ENCODE measurements around the gene PAPSS1. TPM values are rescaled to one million over a fixed set of nuclear protein-coding genes. Genes with fewer than 3 reads are reported as not detected.
A peak's percentile ranks its signal among the peaks of the same experiment; 100 is the strongest.

PAPSS1 gene
- total RNA-seq = 35.0 and 36.0 TPM in 2 replicates

- peaks cover 10% of the 10 kb centered on the region for H3K36me3 Mint-ChIP-seq (ENCODE audit: low read depth)
- H3K27ac Mint-ChIP-seq = peak within 1 kb of the TSS; percentile 90
- DNase-seq (ENCODE audit: low spot score) = peak; percentile 93
- H3K9me3 Mint-ChIP-seq = no peaks in the 10 kb centered on the region
- H3K4me1 Mint-ChIP-seq (ENCODE audit: low read depth) = peaks cover 33% of the 10 kb centered on the region
- no peaks in the 10 kb centered on the region for H3K27me3 Mint-ChIP-seq (ENCODE audit: insufficient read depth)
- intact Hi-C loops (cut with micrococcal nuclease) = loop anchor here (1.0 to 5.0 kb wide), 11 partner anchors 10 to 1841 kb away; partner anchors contain the start of genes AIMP1, CYP2U1, HADH and LEF1
- peak within 1 kb of the TSS; percentile 94 for H3K4me3 Mint-ChIP-seq
Observed at GRCh38 chr4:107719922-107720722, at the start of gene PAPSS1. Gene PAPSS1, minus strand, starts transcription at chr4:107720234. Its CDS starts 55 bp downstream, at chr4:107720179.

GRCh38 chr4:107760281-107760947, 40.4 kb upstream of the PAPSS1 start:
- Mint-ChIP-seq H3K9me3 (no peaks in the 10 kb centered on the region), H3K27ac (no peak overlapping the region), H3K4me3 (no peak overlapping the region), H3K36me3 (ENCODE audit: low read depth) (no peaks in the 10 kb centered on the region), H3K4me1 (ENCODE audit: low read depth) (no peaks in the 10 kb centered on the region), H3K27me3 (ENCODE audit: insufficient read depth) (peaks cover 3% of the 10 kb centered on the region)
- intact Hi-C loops (cut with micrococcal nuclease) = no loop called here
- DNase-seq (ENCODE audit: low spot score) = no peak

- Mint-ChIP-seq H3K9me3 (no peaks in the 10 kb centered on the region), H3K4me3 (no peak overlapping the region), H3K36me3 (ENCODE audit: low read depth) (no peaks in the 10 kb centered on the region), H3K4me1 (ENCODE audit: low read depth) (no peaks in the 10 kb centered on the region), H3K27me3 (ENCODE audit: insufficient read depth) (peaks cover 14% of the 10 kb centered on the region), H3K27ac (no peak overlapping the region)
- intact Hi-C loops (cut with micrococcal nuclease) = loop anchor here (1.0 to 5.0 kb wide), 3 partner anchors 69 to 814 kb away; no protein-coding TSS in a partner anchor
- DNase-seq (ENCODE audit: low spot score) = no peak
Observed at GRCh38 chr4:107757864-107758476, 37.9 kb upstream of the PAPSS1 start.

GRCh38 chr4:107757283-107757682, 37.2 kb upstream of the PAPSS1 start:
- Mint-ChIP-seq H3K4me1 (ENCODE audit: low read depth) (no peaks in the 10 kb centered on the region), H3K27me3 (ENCODE audit: insufficient read depth) (peaks cover 17% of the 10 kb centered on the region), H3K4me3 (no peak overlapping the region), H3K9me3 (no peaks in the 10 kb centered on the region), H3K36me3 (ENCODE audit: low read depth) (no peaks in the 10 kb centered on the region), H3K27ac (no peak overlapping the region)
- intact Hi-C loops (cut with micrococcal nuclease) = loop anchor here (5.0 kb wide), 2 partner anchors 70 to 815 kb away; no protein-coding TSS in a partner anchor
- DNase-seq (ENCODE audit: low spot score) = no peak

GRCh38 chr4:107755841-107756356, 35.9 kb upstream of the PAPSS1 start:
- Mint-ChIP-seq H3K4me3 (no peak overlapping the region), H3K36me3 (ENCODE audit: low read depth) (no peaks in the 10 kb centered on the region), H3K9me3 (no peaks in the 10 kb centered on the region), H3K27ac (no peak overlapping the region), H3K4me1 (ENCODE audit: low read depth) (no peaks in the 10 kb centered on the region), H3K27me3 (ENCODE audit: insufficient read depth) (peaks cover 21% of the 10 kb centered on the region)
- intact Hi-C loops (cut with micrococcal nuclease) = loop anchor here (5.0 kb wide), 2 partner anchors 71 to 816 kb away; no protein-coding TSS in a partner anchor
- DNase-seq (ENCODE audit: low spot score) = no peak

GRCh38 chr4:107751670-107752069, 31.6 kb upstream of the PAPSS1 start:
- no peaks in the 10 kb centered on the region for H3K4me1 Mint-ChIP-seq (ENCODE audit: low read depth)
- peaks cover 42% of the 10 kb centered on the region for H3K27me3 Mint-ChIP-seq (ENCODE audit: insufficient read depth)
- no peak overlapping the region for H3K27ac Mint-ChIP-seq
- intact Hi-C loops (cut with micrococcal nuclease) = no loop called here
- no peaks in the 10 kb centered on the region for H3K9me3 Mint-ChIP-seq
- H3K4me3 Mint-ChIP-seq = no peak overlapping the region
- DNase-seq (ENCODE audit: low spot score) = no peak
- no peaks in the 10 kb centered on the region for H3K36me3 Mint-ChIP-seq (ENCODE audit: low read depth)

GRCh38 chr4:107747748-107748486, 27.9 kb upstream of the PAPSS1 start:
- Mint-ChIP-seq H3K4me3 (no peak overlapping the region), H3K4me1 (ENCODE audit: low read depth) (no peaks in the 10 kb centered on the region), H3K9me3 (no peaks in the 10 kb centered on the region), H3K27me3 (ENCODE audit: insufficient read depth) (peaks cover 29% of the 10 kb centered on the region), H3K36me3 (ENCODE audit: low read depth) (no peaks in the 10 kb centered on the region), H3K27ac (no peak overlapping the region)
- intact Hi-C loops (cut with micrococcal nuclease) = no loop called here
- no peak for DNase-seq (ENCODE audit: low spot score)

- H3K27ac Mint-ChIP-seq = no peak overlapping the region
- peaks cover 22% of the 10 kb centered on the region for H3K27me3 Mint-ChIP-seq (ENCODE audit: insufficient read depth)
Observed at GRCh38 chr4:107746161-107746560, 26.1 kb upstream of the PAPSS1 start.

GRCh38 chr4:107744532-107744931, 24.5 kb upstream of the PAPSS1 start:
- DNase-seq (ENCODE audit: low spot score) = no peak
- Mint-ChIP-seq H3K27me3 (ENCODE audit: insufficient read depth) (peaks cover 17% of the 10 kb centered on the region), H3K9me3 (no peaks in the 10 kb centered on the region), H3K4me1 (ENCODE audit: low read depth) (no peaks in the 10 kb centered on the region), H3K4me3 (no peak overlapping the region), H3K27ac (no peak overlapping the region), H3K36me3 (ENCODE audit: low read depth) (no peaks in the 10 kb centered on the region)
- intact Hi-C loops (cut with micrococcal nuclease) = no loop called here

More at GRCh38 chr4:107746161-107746560, 26.1 kb upstream of the PAPSS1 start:
- Mint-ChIP-seq H3K9me3 (no peaks in the 10 kb centered on the region), H3K36me3 (ENCODE audit: low read depth) (no peaks in the 10 kb centered on the region), H3K4me1 (ENCODE audit: low read depth) (no peaks in the 10 kb centered on the region), H3K4me3 (no peak overlapping the region)
- intact Hi-C loops (cut with micrococcal nuclease) = no loop called here
- DNase-seq (ENCODE audit: low spot score) = no peak

GRCh38 chr4:107743532-107743931, 23.5 kb upstream of the PAPSS1 start:
- no peaks in the 10 kb centered on the region for H3K9me3 Mint-ChIP-seq
- DNase-seq (ENCODE audit: low spot score) = no peak
- H3K36me3 Mint-ChIP-seq (ENCODE audit: low read depth) = no peaks in the 10 kb centered on the region
- no peaks in the 10 kb centered on the region for H3K4me1 Mint-ChIP-seq (ENCODE audit: low read depth)
- no peak overlapping the region for H3K27ac Mint-ChIP-seq
- H3K4me3 Mint-ChIP-seq = no peak overlapping the region
- H3K27me3 Mint-ChIP-seq (ENCODE audit: insufficient read depth) = peaks cover 13% of the 10 kb centered on the region
- intact Hi-C loops (cut with micrococcal nuclease) = no loop called here

GRCh38 chr4:107742791-107743190, 22.8 kb upstream of the PAPSS1 start:
- DNase-seq (ENCODE audit: low spot score) = no peak
- Mint-ChIP-seq H3K27ac (no peak overlapping the region), H3K9me3 (no peaks in the 10 kb centered on the region), H3K27me3 (ENCODE audit: insufficient read depth) (peaks cover 9% of the 10 kb centered on the region), H3K4me3 (no peak overlapping the region), H3K36me3 (ENCODE audit: low read depth) (no peaks in the 10 kb centered on the region), H3K4me1 (ENCODE audit: low read depth) (no peaks in the 10 kb centered on the region)
- intact Hi-C loops (cut with micrococcal nuclease) = no loop called here

GRCh38 chr4:107742196-107742595, 22.2 kb upstream of the PAPSS1 start:
- Mint-ChIP-seq H3K27ac (no peak overlapping the region), H3K4me1 (ENCODE audit: low read depth) (no peaks in the 10 kb centered on the region), H3K9me3 (no peaks in the 10 kb centered on the region), H3K27me3 (ENCODE audit: insufficient read depth) (peaks cover 3% of the 10 kb centered on the region), H3K4me3 (no peak overlapping the region), H3K36me3 (ENCODE audit: low read depth) (no peaks in the 10 kb centered on the region)
- no peak for DNase-seq (ENCODE audit: low spot score)
- intact Hi-C loops (cut with micrococcal nuclease) = no loop called here

Data from activated T-helper 1 cell treated with anti-CD3 and anti-CD28 coated beads, Interleukin-12 subunit alpha, Interleukin-12 subunit beta, Interleukin-2, Interleukin-4 antibody, amounts not matched to agents 30 ng/mL and 10 ng/mL and 1 ng/mL, durations not matched to agents 14 hours and 24 hours and 36 hours (primary cell).